ENCODE data around the gene TLNRD1. TPM values are rescaled to one million over a fixed set of nuclear protein-coding genes. Genes with fewer than 3 reads are reported as not detected.

Gene TLNRD1
- total RNA-seq, 2 donors from 2014 or later = 9.2 to 19.5 TPM

DNA sequence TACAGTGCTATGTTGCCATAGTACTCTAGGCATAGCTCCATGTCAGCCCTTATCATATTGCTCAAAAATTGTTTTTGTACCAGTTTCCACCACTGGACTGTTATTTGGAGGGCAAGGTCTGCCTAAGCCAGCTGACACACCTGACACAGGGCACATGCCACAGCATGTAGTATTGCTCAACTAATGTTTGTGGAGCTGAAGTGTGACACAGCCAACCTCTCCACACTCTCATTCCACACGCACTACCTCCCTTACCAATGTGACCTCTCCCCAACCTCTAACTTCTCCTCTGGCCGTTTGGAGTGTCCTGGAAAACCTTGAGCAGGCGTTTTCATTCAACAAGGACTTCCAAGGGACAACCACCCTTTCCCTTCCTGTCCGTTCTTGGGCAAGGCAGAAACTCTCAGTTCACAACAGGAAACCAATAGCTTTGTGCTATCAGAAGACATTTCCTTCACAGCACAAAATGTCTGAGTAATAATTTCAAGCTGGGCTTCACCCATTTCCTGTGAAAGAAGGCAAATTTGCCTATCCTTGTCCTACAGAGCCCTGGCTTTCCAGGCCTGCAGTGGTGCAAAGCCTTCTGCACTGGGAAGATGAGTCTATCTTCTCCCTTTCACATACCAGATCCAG, 38.4 kb downstream of the TLNRD1 start:
- intact Hi-C loops (cut with DNase I) = no loop called here
- ATAC-seq = peak; percentile 23 to 77

GRCh38 chr15:81040757-81041156, 40.0 kb downstream of the TLNRD1 start:
- DNase-seq (no peak), ATAC-seq (no peak)
- intact Hi-C loops (cut with DNase I) = no loop called here

More for the DNA sequence above, 38.4 kb downstream of the TLNRD1 start:
- no peak for DNase-seq

DNA sequence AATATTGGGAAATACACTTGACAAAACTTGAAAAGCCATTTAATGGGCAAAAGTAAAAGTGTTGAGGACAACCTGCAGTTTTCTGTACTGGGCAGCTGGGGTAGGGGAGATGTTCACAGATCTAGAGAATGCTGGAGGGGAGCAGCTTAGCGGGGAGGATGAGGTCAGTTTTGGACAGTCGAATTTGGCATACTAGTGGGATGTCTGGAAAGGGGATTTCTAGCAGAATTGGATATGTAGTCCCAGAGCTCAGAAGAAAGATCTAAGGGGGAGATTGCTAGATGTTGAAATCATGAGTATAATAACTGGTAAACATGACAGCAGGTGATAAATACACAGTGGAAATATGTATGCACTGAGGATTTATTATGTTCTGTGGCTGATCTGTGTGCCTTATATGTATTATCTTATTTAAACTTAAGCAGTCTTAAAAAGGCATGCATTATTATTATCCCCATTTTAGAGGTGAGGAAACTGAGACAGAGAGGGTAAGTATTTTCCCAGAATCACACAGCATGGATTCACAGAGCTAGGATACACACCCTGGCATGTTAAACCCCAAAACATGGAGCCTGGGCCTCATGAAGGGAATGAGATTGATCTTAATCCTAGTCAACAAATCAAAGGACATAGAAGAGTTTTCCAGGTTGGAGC, 42.7 kb downstream of the TLNRD1 start:
- intact Hi-C loops (cut with DNase I) = no loop called here
- ATAC-seq (no peak), DNase-seq (no peak)

- DNase-seq (no peak), ATAC-seq (no peak)
- intact Hi-C loops (cut with DNase I) = no loop called here
Measured at GRCh38 chr15:81043935-81044575, 43.3 kb downstream of the TLNRD1 start.

GRCh38 chr15:81046290-81046689, 45.6 kb downstream of the TLNRD1 start:
- DNase-seq (no peak), ATAC-seq (no peak)
- intact Hi-C loops (cut with DNase I) = no loop called here

DNA sequence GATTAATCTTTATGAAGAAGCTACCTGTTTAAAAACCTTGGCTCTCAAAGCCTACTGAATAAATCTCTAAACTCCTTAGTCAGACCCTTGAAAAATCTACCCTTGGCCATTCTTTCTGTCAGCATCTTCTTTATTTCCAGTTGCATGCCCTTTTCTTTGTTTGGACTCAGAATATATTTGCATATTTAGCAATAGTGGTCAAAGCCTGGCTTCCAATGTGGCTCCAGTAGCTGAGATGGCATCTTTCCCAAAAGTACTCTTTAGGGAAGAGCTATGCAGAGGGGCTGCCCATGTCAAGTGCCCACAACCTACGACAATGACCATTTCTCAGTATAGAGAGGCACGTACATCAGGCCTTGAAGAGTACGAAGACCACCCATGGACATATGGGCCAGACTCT, 47.2 kb downstream of the TLNRD1 start:
- intact Hi-C loops (cut with DNase I) = no loop called here
- DNase-seq (no peak), ATAC-seq (no peak)

DNA sequence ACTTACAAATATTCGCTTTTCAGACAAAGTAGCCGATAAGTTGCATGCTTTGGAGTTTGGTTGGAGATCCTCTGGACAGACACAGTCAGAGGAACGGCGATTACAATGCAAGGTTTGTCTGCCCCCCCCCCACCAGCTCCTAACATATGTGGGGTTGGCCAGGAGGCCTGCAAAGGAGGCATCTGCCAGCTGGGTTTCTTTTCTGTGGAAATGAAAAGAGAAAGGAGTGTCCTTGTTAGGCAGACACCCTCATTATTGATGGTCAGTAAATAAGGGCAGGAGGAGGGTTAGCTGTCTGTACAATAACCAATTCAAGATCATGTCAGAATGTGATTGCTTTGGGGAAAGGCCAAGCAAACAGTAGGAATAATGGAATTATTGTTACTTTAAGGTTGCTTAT, 49.1 kb downstream of the TLNRD1 start:
- no peak for ATAC-seq
- intact Hi-C loops (cut with DNase I) = no loop called here
- no peak for DNase-seq

DNA sequence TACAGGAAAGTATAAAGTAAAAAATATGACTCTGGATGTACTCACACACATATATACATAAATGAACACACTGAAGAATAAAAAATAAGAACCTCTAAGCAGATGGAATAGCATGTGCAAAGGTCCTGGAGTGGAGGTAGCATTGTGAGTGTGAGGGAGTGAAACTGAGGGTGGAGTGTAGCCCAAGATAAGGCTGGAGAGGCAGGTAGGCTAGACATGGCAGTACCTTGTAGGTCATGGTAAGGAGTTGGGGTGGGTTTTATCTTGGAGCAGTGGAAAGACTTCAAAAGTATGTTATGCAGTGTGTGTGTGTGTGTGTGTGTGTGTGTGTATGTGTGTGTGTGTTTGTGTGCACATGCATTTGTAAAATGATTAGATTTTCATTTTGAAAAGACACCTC, 49.5 kb downstream of the TLNRD1 start:
- intact Hi-C loops (cut with DNase I) = no loop called here
- DNase-seq (no peak), ATAC-seq (no peak)

DNA sequence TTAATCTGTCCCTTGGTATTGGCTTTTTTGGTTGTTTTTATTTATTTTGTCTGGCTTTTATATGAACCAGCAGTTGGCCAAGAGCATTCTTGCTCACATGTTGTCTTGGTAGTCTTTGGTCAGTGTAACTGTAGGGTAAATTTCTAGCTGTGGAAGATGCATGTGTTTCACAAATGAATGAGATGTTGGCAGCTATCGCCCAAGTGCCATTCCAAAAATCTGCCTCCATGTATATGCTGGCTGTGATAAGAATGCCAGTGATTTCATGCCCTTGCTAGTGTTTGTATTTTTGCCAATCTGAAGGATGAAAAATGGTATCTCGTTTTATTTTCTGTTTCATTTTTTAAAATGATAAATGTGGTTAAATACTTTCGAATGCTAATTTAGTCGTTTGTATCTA, 50.1 kb downstream of the TLNRD1 start:
- ATAC-seq (no peak), DNase-seq (no peak)
- intact Hi-C loops (cut with DNase I) = no loop called here

- no peak for ATAC-seq
- no peak for DNase-seq
- intact Hi-C loops (cut with DNase I) = no loop called here
Measured at GRCh38 chr15:81052046-81052445, 51.3 kb downstream of the TLNRD1 start.

DNA sequence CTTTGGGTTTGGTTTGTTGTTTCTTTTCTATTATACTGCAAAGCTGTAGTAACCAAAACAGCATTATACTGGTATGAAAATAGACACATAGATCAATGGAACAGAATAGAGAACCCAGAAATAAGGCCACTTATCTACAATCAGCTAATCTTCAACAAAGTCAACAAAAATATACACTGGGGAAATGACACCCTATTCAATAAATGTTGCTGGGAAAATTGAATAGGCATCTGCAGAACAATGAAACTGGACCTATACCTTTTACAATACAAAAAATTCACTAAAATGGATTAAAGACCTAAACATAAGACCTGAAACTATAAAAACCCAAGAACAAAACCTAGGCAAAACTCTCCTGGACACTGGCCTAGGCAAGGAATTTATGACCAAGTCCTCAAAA, 52.9 kb downstream of the TLNRD1 start:
- intact Hi-C loops (cut with DNase I) = no loop called here
- DNase-seq (no peak), ATAC-seq (no peak)

DNA sequence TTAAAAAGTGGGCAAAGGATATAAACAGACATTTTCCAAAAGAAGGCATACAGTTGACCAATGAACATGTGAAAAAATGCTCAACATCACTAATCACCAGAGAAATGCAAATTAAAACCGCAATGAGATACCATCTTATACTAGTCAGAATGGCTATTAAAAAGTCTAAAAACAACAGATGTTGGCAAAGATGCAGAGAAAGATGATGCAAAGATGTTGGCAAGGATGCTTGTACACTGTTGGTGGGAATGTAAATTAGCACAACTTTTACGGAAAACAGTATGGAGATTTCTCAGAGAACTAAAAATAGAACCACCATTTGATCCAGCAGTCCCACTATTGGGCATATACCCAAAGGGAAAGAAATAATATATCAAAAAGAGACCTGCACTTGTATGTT, 53.5 kb downstream of the TLNRD1 start:
- ATAC-seq (no peak), DNase-seq (no peak)
- intact Hi-C loops (cut with DNase I) = no loop called here

Small RNA genes within 50 kb of the gene (microRNA-seq; reads per million reads assigned to microRNA genes)
- 0 reads per million in 2 donors for gene MIR4514

Other genes with a start within 250 kb of the TLNRD1 start
- 1 to 10 TPM in 1 of 2 donors, under 1 TPM in 1; 0.44 to 1.6 TPM for gene CEMIP, start 221.6 kb upstream of the TLNRD1 start, total RNA-seq
- gene MESD, start 11.1 kb upstream of the TLNRD1 start, total RNA-seq = 10 to 100 TPM; 17.3 to 19.4 TPM
- under 1 TPM; 0.41 to 0.52 TPM for gene CFAP161, start 133.3 kb downstream of the TLNRD1 start, total RNA-seq
- gene IL16, start 196.0 kb downstream of the TLNRD1 start, total RNA-seq = 10 to 100 TPM in 1 of 2 donors, 1 to 10 TPM in 1; 4.7 to 10.1 TPM